GM18517 (cell line): ENCODE data around the gene CXXC1.
"Not testable (repeated sequence)": the region's sequence is repeated elsewhere in the genome, so short reads cannot be mapped to it uniquely, and the experiment has no call there.

Experiments used
- ATAC-seq: cut with Tn5 transposase; IDR thresholded peaks from one replicate; pipeline ENCODE4 v1.9.1; 2021; ENCODE audit warnings: mild to moderate bottlenecking, moderate library complexity; ENCODE audit not compliant: unreplicated experiment

Gene CXXC1

DNA sequence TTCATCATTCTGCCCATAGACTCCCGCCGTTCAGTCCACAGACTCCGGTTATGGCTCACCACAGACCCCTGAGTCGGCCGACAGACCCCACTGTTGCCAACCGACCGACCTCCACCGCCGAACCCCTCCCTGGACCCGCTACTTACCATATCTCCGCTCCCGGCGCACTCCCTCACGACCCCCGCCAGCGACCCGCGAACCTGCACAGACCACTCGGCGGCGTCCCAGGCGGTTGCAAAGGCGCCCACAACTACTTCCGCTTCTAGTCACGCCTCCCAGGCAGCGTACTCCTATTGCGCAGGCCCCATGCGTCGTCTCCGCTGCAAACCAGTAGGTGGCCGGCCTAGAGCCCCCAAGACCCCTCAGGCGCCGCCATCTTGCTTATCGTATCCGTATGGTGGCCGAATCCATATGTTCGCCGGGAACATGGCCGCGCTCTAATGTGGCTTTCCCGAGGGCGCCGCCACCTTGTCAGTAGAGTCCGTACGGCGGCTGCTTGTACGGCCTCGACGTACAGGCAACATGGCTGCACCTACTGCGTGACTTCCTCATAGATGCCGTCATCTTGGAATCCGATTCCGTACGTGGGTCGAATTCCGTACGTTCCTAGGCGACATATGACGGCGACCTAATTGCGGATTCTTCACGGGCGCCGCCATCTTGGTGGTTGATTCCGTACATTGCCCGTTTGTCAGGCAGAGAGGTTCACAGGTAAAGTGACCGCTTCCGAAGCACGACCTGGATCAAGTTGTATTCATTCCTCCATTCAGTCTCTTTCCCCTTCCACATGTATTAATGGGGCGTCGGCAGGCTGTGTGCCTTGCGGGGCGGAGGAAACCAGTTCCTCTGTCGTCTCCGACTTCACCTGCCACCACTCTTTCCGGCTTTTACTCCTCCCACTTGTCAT is at the start of gene CXXC1:
Gene CXXC1 (minus strand): TSS at position 252 of the 907 bp plus-strand sequence. CDS start 103 bp downstream, at position 149.
- peak; percentile 92 for ATAC-seq

DNA sequence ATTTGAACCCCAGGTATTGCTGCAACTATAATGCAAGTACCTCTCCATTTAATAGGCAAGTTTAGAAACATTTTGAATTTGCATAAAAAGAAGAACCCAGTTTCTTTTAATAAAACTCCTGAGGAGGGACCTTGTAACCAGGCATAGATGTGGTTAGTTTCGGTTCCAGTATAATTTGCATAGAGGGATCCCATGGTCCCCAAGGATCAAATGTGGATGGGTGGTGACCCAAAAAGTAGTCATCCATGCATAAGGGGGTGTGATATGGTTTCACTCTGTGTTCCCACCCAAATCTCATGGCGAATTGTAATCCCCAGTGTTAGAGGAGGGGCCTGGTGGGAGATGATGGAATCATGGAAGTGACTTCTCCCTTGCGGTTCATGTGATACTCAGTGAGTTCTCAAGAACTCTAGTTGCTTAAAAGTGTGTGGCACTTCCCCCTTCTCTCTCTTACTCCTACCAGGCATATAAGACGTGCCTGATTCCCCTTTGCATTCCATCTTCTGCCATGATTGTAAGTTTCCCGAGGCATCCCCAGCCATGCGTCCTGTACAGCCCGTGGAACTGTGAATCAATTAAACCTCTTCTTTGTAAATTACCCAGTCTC is 47.2 kb upstream of the CXXC1 start:
- ATAC-seq: no peak

DNA sequence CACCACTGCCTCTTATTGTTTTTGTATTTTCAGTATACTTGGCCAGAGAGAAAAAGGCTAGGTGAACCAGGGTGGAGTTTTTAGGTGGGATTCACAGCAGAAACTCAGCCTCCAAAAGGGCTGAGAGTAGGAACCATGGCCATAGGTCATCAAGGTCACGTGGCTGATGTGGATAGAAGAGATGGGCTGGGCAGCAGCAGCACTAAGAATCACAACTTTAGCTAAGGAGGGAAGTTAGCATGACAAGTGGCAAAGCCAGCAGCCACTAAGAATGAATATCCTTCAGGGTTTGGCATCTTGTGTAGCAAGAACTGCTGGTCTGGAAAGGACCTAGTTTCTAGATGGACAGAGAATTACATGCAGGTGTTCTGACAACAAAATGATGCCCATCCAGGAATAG is 44.2 kb upstream of the CXXC1 start:
- no peak for ATAC-seq

DNA sequence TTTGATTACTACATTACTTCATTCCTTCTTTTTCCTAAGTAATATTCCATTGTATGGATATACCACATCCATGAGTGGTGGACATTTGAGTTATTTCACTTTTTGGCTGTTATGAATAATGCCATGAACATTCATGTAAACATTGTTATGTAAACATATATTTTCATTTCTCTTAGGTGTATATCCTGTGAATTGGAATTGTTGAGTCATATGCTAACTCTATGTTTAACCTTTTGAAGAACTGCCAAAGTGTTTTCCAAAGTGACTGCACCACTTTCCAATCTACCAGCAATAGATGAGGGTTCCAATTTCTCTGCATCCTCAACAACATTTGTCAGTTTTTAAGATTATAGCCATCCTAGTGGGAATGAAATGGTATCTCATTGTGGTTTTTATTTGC is 42.7 kb upstream of the CXXC1 start:
- no peak for ATAC-seq

DNA sequence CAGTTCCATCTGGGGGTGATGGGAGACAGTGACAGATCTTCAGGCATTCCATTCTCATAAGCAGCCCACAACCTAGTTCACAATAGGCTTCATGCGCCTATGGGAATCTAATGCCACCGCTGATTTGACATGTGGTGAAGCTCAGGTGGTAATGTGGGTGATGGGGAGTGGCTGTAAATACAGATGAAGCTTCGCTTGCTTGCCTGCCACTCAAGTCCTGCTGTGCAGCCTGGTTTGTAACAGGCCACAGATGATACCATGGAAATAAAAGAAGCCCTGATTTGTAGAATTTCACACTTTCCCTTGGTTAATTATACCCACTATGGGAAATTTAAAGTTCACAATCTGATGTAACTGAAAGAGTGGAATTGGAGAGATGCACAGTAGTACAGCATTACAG is 40.5 kb upstream of the CXXC1 start:
- no peak for ATAC-seq

DNA sequence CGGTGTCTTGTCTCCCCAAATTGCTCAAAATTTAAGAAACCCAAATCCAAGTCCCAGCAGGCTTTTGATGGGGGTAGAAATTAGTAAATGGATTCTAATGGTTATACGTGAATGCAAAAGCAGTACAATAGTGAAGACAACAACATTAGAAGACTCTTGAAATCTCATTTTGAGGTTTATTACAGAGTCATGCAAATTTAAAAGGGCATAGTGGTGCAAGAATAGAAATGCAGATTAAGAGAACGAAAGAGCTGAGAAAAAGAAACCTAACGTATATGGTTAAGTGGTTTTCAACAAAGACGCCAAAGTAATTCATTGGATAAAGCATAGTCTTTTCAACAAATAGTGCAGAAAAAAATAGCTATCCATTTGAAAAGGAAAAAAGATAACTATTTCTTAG is 33.2 kb upstream of the CXXC1 start:
- peak; percentile 70 for ATAC-seq

DNA sequence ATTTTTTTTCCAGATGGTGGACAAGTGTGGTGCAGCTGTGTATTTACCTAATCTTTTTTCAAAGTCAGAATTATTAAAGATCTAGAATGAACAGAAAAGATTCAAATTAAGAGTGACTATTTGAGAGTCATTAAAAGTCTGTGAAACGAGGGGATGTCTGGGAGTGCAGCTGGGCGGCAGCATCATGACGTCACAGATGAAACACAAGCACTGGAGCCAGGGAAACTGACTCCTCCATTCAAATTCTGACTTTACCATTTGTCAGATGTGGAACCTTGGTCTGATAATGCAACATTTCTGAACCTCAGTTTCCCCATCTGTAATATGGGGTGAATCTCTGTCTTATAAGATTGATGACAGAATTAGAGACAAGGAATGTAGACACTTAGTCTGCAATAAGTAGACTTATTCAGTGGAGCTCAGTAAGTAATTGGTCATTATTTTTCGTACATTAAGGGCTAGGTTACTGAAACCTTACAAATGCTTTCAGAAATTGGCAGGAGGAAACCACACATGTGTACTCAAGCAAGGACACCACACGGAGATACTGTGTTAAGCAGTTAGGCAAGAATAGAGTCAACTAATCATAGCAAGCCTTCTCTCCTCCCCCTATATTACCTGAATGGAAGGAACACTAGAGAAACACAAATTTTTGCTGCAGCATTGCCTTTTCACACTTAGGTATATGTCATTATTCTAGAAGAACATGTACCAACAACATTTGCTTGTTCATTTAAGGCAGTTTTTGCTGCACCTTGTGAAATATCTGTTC is 27.8 kb upstream of the CXXC1 start:
- ATAC-seq: peak; percentile 77

DNA sequence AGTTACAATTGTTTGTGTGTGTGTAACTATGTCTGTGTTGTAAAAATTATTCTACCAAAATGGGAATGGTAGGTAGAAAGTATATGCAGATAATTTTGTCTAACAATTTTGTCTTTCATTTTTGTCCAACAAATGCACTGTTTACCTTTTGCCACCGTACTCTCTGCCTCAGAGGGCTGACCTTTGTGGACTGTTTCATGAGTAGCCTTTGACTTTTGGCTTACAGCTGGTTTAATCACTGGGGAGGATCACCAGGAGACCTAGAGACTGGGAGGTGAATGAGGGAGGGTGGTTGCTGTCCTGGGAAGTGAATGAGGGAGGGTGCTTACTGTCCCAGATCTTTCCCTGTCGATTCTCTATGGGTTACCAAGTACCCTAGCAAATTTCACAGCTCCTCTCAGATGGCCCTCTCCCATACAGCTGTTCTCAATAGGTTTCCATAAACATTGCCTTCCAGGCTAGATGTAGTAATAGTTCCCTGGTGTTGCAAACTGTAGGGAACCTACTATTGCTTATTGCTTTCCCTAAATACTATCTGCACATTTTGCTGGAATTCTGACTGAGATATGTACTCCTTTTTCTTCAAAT is 26.5 kb upstream of the CXXC1 start:
- ATAC-seq: no peak

DNA sequence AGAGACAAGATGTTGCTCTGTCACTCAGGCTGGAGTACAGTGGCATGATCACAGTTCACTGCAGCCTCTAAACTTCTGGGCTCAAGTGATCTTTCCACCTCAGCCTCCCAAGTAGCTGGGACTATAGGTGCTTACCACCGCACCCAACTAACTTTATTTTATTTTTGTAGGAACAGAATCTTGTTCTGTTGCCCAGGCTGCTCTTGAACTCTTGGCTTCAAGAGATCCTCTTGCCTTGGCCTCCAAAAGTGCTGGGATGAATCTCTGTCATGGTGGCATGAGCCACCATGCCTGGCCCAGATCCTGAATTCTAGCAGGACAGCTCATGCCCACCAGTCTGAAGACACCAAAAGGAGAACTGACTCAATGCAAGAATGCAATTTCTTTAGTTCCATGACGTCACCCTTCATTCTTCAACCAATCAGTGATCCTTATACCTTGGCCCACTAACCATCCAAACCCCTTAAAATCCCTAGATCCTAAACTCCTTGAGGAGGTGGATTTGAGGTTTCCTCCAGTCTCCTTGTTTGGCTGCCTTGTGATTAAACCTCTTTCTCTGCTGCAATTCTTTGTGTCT is 25.6 kb upstream of the CXXC1 start:
- ATAC-seq: peak; percentile 10

DNA sequence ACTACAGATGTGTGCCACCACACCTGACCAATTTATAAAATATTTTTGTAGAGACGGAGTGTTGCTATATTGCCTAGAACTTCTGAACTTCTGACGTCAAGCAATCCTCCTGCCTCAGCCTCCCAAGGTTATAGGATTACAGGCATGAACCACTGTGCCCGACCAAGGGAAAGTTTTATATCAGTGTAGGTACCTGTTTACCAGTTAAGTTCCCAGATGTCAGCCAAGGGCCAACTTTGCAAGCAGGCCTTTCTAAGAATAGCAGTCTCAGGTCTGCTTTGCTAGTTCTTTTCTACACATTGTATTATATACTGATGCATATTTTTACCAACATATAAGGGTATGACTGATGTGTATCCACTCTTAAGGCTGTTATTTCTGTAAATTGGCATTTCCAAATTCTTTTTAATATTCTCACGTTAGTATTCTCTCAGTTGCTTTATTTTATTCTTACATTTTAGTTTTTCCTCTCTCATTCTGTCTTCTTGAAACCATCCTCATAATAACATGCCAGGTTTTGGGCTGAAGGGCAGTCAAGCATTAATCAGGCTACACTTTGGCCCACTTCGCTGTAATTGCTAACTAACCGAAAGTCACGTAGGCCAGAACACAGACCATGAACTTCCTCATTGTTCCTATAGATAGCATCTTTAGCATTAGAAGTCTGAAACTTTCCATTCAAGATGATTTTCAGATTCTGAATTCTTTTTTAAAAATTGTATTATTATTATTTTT is 25.0 kb upstream of the CXXC1 start:
- peak; percentile 71 for ATAC-seq

DNA sequence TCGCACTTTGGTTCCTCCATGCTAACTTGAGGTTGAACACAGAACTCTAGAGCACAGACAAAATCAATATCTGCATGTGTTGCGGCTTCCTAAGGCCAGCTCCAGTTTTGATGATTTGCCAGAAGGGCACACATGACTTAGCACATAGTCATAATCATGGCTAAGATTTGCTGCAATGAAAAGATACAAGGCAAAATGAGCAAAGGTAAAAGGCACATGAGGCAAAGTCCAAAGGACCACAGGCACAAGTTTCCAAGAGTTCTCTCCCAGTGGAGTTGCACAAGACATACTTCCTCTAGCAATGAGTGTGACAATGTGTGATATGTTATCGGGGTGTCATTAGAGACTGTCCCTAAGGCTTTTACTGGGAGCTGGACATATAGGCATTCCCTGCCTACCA is 24.2 kb upstream of the CXXC1 start:
- no peak for ATAC-seq

DNA sequence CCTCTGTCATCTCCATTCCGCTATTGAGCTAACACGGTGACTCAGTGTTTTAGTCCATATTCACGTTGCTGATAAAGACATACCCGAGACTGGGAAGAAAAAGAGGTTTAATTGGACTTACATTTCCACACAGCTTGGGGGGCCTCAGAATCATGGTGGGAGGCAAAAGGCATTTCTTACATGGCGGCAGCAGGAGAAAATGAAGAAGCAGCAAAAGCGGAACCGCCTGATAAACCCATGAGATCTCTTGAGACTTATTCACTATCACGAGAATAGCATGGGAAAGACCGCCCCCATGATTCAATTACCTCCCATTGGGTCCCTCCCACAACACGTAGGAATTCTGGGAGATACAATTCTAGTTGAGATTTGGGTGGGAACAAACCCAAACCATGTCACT is 22.6 kb upstream of the CXXC1 start:
- ATAC-seq: no peak

DNA sequence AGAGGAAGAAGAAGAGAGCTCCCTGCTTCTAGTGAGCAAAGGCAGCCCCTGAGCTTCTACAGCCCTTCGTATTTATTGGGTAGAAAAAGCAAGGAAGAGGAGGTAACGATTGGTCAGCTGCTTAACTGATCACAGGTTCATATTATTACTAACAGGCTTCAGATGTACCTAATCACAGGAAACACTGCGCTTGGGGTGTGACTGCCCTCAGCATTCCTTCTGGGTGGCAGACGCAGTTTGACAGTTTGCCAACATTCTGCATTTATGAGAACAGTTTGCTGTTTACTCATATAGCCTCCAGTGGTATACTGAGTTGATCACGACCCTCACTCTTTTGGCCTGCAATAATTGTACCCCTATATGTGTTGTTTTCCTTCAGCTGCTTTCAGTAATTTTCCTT is 21.4 kb upstream of the CXXC1 start:
- ATAC-seq: not testable (repeated sequence)

DNA sequence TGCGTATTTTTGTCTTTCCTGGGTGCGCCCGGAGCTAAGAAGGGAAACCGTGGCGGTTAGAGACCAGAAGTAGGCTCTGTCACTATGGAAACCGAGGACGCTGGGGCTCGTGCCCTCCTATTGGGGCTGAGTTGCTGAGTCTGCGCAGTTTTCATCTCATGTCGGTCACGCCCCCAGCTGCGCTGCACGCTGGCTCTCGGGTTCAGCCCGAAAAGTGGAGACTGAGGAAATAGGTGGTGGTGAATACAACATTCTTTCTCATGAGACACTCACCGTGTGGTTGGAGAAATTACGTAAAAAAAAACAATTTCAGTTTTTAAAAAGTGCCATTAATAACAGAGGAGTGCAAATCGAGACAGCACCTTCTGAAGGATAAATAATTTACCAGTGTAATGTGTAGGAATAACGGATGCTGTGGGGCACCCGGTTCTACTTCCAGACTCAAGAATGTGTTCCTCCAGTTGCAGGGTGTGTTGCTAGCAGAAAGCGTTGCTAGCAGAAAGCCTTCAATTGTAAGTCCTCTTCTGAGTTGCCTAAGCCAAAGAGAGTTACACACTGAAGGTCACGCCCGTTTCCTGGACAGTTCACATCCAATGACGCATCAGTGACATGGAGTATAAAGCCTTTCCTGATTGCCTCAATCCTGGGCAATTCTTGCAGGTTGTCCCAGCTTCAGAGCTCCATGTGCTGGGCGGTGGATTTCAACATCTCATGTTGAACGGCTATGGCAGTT is 20.4 kb upstream of the CXXC1 start:
- peak; percentile 86 for ATAC-seq

DNA sequence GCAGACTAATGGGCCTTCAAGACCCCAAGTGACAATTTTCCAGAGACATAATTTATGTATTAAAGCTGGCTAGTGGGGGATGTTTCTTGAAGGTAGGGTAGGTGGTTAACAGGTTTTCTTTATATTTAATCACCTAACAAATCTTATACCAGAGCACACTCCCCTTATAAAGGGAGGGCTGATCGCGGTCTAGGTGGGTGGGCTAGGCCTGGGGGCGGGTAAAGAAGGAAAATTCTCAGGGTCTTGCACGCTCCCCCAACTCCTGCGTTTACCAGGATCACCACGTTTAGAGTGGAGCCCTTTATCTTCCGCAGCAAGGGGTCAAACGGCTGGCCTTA is 19.9 kb upstream of the CXXC1 start:
- no peak for ATAC-seq

DNA sequence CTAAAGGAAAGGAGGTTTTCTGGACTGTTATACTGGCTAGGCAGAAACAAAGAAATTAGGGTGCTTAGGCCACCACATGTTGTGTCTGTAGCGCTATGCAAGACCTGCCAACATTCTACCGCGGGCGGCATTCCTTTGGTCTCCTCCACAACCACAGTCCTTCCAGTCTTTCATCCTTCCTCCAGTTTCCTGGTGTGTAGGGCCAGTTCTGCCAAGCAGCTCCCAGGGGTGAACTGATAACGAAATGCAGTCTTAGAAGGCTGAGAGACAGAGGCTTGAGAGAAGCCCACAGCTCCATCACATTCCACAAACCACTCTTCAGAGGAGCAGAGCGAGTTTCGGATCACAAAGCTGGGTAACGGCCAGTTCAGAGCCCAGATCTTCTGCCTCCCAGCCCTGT is 19.5 kb upstream of the CXXC1 start:
- no peak for ATAC-seq

DNA sequence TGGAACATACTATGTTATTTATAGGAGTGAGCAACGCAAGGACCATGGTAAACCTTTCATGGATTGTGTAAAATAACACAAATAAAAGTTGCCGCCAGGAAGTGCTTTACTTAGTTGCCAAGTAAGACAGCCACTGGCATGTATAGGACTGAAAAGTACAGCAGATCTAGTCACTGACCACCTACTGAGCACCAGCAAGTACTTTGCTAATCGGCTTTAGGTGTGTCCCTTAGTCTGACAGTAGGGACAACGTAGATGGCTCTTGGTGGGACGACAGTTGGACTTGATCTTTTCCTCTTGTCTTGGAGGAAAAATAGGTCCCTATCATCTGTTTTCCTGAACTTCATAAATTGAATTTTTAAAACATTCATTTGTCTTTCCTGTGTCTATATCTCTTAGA is 13.6 kb upstream of the CXXC1 start:
- no peak for ATAC-seq

DNA sequence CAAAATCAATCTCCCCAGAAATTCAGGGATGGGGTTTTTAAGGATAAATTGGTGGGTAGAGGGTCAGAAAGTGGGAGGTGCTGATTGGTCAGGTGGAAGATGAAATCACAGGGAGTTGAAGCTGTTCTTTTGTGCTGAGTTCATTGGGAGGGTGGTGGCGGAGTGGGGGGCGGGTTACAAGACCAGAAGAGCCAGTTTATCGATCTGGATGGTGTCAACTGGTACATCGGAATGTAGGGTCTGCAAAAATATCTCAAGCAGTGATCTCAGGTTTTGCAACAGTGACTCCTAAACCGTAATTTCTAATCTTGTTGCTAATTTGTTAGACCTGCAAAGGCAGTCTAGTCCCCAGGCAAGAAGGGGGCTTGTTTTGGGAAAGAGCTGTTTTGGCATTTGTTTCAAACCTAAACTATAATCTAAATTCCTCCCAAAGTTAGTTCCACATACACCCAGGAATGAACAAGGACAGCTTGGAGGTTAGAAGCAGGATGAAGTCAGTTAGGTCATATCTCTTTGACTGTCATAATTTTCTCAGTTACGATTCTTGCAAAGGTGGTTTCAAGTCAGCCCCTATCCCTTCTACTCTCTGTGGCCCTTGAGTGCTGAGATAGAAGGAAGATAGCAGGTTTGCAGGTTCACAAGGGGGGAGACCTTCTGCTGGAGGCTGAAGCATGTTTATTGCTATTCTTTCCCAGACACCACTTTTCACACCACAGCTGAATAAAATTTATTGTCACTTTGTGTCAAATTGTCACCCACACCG is 12.3 kb upstream of the CXXC1 start:
- no peak for ATAC-seq
